GM12875 (cell line): ENCODE data around the gene FBLN2.
"Not testable (repeated sequence)": the region's sequence is repeated elsewhere in the genome, so short reads cannot be mapped to it uniquely, and the experiment has no call there.

Experiments used
- H3K4me3 ChIP-seq: one replicate; pipeline ENCODE4 v1.5.1; 2011; ENCODE audit warnings: low read depth, low read length, control low read depth
- TF ChIP-seq, protein P1 (sequence below): IDR thresholded peaks from 2 replicates; pipeline ENCODE4 v1.5.1; 2011; ENCODE audit warnings: low read depth, mild to moderate bottlenecking, control low read depth, inconsistent platforms, low read length, moderate library complexity, borderline replicate concordance; ENCODE audit not compliant: insufficient read depth

The FBLN2 gene

GRCh38 chr3:13520326-13520880 lies 28.5 kb upstream of the FBLN2 start:
- TF ChIP-seq, protein P1, sequence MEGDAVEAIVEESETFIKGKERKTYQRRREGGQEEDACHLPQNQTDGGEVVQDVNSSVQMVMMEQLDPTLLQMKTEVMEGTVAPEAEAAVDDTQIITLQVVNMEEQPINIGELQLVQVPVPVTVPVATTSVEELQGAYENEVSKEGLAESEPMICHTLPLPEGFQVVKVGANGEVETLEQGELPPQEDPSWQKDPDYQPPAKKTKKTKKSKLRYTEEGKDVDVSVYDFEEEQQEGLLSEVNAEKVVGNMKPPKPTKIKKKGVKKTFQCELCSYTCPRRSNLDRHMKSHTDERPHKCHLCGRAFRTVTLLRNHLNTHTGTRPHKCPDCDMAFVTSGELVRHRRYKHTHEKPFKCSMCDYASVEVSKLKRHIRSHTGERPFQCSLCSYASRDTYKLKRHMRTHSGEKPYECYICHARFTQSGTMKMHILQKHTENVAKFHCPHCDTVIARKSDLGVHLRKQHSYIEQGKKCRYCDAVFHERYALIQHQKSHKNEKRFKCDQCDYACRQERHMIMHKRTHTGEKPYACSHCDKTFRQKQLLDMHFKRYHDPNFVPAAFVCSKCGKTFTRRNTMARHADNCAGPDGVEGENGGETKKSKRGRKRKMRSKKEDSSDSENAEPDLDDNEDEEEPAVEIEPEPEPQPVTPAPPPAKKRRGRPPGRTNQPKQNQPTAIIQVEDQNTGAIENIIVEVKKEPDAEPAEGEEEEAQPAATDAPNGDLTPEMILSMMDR = no peak
- no peak overlapping the region for H3K4me3 ChIP-seq

- no peak overlapping the region for H3K4me3 ChIP-seq
- TF ChIP-seq, protein P1 = no peak
These were observed 27.6 kb upstream of the FBLN2 start for GRCh38 chr3:13521309-13521708.

DNA sequence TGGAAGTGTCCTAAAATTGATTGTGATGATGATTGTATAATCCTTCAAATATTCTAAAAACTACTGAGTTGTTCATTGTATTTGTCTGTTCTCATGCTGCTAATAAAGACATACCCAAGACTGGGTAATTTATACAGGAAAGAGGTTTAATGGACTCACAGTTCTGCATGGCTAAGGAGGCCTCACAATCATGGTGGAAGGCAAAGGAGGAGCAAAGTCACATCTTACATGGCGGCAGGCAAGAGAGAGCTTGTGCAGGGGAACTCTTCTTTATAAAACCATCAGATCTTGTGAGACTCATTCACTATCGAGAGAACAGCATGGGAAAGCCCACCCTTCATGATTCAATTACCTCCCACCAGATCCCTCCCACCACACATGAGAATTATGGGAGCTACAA lies 27.2 kb upstream of the FBLN2 start:
- H3K4me3 ChIP-seq = not testable (repeated sequence)

GRCh38 chr3:13522236-13522635 lies 26.7 kb upstream of the FBLN2 start:
- TF ChIP-seq, protein P1 = no peak
- no peak overlapping the region for H3K4me3 ChIP-seq

DNA sequence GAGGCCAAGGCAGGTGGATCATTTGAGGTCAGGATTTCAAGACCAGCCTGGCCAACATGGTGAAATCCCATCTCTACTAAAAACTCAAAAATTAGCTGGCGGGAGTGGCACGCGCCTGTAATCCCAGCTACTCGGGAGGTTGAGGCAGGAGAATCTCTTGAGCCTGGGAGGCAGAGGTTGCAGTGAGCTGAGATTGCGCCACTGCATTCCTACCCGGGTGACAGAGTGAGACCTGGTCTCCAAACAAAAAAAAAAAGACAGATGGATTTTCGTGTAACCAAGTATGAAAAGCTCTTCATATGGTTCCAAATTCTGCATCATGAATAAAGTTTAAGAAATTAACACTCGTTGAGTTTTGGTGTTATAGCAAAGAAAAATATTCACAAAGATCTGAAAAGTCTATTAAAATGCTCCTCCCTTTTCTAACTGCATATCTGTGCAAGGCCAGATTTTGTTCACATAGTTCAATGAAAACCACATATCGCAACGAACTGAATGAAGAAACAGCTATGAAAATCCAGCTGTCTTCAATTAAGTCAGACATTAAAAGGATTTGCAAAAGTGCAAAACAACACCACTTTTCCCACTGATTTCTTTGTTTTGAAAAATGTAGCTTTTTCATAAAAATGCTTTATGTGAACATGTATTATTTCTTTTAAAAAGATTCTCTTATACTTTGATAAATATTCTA lies 23.8 kb upstream of the FBLN2 start:
- TF ChIP-seq, protein P1 = no peak
- H3K4me3 ChIP-seq = no peak overlapping the region

- TF ChIP-seq, protein P1 = no peak
- H3K4me3 ChIP-seq = no peak overlapping the region
These were observed 22.9 kb upstream of the FBLN2 start for GRCh38 chr3:13525827-13526625.

DNA sequence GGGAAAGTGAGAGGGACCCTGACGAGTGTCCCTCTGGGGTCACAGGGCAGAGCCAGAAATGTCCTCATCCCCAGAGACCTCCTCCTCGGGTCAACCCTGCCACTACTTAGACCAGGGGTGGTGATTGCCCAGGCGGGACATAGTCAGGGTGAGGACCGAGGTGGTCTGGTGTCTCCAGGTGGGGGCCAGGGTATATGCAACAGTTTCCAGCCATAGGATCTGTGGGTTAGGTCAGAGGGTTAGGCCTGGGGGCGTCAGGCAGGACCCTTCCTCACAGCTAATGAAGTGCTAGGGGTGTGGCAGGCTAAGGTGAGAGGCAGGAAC lies 22.3 kb upstream of the FBLN2 start:
- H3K4me3 ChIP-seq = no peak overlapping the region

More for the DNA sequence above, 22.3 kb upstream of the FBLN2 start:
- TF ChIP-seq, protein P1 = no peak
